HUES64 (cell line): ENCODE data around the gene SLC26A2.

Experiments
- H3K27ac ChIP-seq: 2 replicates; pipeline ENCODE4 v1.7.0; 2013; ENCODE audit warnings: low read depth, low read length, inconsistent platforms
- H3K27me3 ChIP-seq: 2 replicates; pipeline ENCODE4 v1.6.1; 2013; ENCODE audit warnings: mild to moderate bottlenecking, low read length; ENCODE audit not compliant: insufficient read depth
- H3K36me3 ChIP-seq: 2 replicates; pipeline ENCODE4 v1.6.1; 2013; ENCODE audit warnings: mild to moderate bottlenecking, low read length; ENCODE audit not compliant: insufficient read depth
- H3K4me1 ChIP-seq: 2 replicates; pipeline ENCODE4 v1.6.1; 2013; ENCODE audit warnings: mild to moderate bottlenecking, low read length, moderate library complexity; ENCODE audit not compliant: insufficient read depth
- H3K4me3 ChIP-seq: 2 replicates; pipeline ENCODE4 v1.5.1; 2013; ENCODE audit warnings: mild to moderate bottlenecking, low read length, moderate library complexity
- H3K9ac ChIP-seq: 2 replicates; pipeline ENCODE4 v1.6.1; 2013; ENCODE audit warnings: mild to moderate bottlenecking, low read depth, low read length
- H3K9me3 ChIP-seq: 2 replicates; pipeline ENCODE4 v1.6.1; 2013; ENCODE audit warnings: low read depth, low read length; ENCODE audit not compliant: insufficient read depth
- WGBS: fragments of 150-250, 120-280 bp; methylation state at CpG from one replicate; pipeline ENCODE4 v1.1.7; 2013; ENCODE audit warnings: missing lambda C conversion rate; 5-methylcytosine and 5-hydroxymethylcytosine counted together

The SLC26A2 gene

GRCh38 chr5:150013931-150014330 is 53.4 kb downstream of the SLC26A2 start:
- no peak overlapping the region for H3K27ac ChIP-seq
- H3K36me3 ChIP-seq, result peaks cover 98% of the 10 kb centered on the region
- H3K9ac ChIP-seq, result no peak overlapping the region
- H3K9me3 ChIP-seq, result peaks cover 14% of the 10 kb centered on the region; the same call in 1 of the 2 replicates
- H3K4me1 ChIP-seq, result no peaks in the 10 kb centered on the region
- 95% methylated on average over 4 of the region's 4 CpGs for WGBS
- H3K27me3 ChIP-seq, result no peaks in the 10 kb centered on the region
- H3K4me3 ChIP-seq, result no peak overlapping the region

- H3K4me1 ChIP-seq, result no peaks in the 10 kb centered on the region
- H3K9ac ChIP-seq, result no peak overlapping the region
- H3K27ac ChIP-seq, result no peak overlapping the region
- no peaks in the 10 kb centered on the region for H3K27me3 ChIP-seq
- H3K9me3 ChIP-seq, result peaks cover 14% of the 10 kb centered on the region; the same call in 1 of the 2 replicates
- no peak overlapping the region for H3K4me3 ChIP-seq
- 94% methylated on average over 3 of the region's 3 CpGs for whole genome bisulfite sequencing
- peaks cover 98% of the 10 kb centered on the region for H3K36me3 ChIP-seq
These were observed 53.9 kb downstream of the SLC26A2 start for GRCh38 chr5:150014456-150014855.

- peaks cover 14% of the 10 kb centered on the region; the same call in 1 of the 2 replicates for H3K9me3 ChIP-seq
- peaks cover 98% of the 10 kb centered on the region for H3K36me3 ChIP-seq
- H3K27ac ChIP-seq, result no peak overlapping the region
- H3K4me1 ChIP-seq, result no peaks in the 10 kb centered on the region
- no peak overlapping the region for H3K4me3 ChIP-seq
- no peak overlapping the region for H3K9ac ChIP-seq
- 100% methylated on average over 2 of the region's 3 CpGs for WGBS
- H3K27me3 ChIP-seq, result no peaks in the 10 kb centered on the region
These were observed 54.9 kb downstream of the SLC26A2 start for GRCh38 chr5:150015415-150015814.

- Histone ChIP-seq H3K27me3 (no peaks in the 10 kb centered on the region), H3K9ac (no peak overlapping the region), H3K4me3 (no peak overlapping the region), H3K9me3 (peaks cover 14% of the 10 kb centered on the region; the same call in 1 of the 2 replicates), H3K36me3 (peaks cover 99% of the 10 kb centered on the region), H3K4me1 (peaks cover 7% of the 10 kb centered on the region; the same call in 1 of the 2 replicates), H3K27ac (no peak overlapping the region)
These were observed 56.0 kb downstream of the SLC26A2 start for GRCh38 chr5:150016537-150016936.

- H3K4me1 ChIP-seq, result peaks cover 16% of the 10 kb centered on the region
- peaks cover 14% of the 10 kb centered on the region; the same call in 1 of the 2 replicates for H3K9me3 ChIP-seq
- H3K27me3 ChIP-seq, result no peaks in the 10 kb centered on the region
- H3K9ac ChIP-seq, result no peak overlapping the region
- H3K27ac ChIP-seq, result no peak overlapping the region
- H3K36me3 ChIP-seq, result peaks cover 100% of the 10 kb centered on the region
- no peak overlapping the region for H3K4me3 ChIP-seq
- WGBS, result 87% methylated on average over 4 of the region's 6 CpGs
These were observed 56.9 kb downstream of the SLC26A2 start for GRCh38 chr5:150017226-150018005.

- H3K9me3 ChIP-seq, result peaks cover 9% of the 10 kb centered on the region; the same call in 1 of the 2 replicates
- H3K4me3 ChIP-seq, result no peak overlapping the region
- no peak overlapping the region for H3K9ac ChIP-seq
- no peak overlapping the region for H3K27ac ChIP-seq
- WGBS, result 92% methylated on average over 1 of the region's 1 CpG
- peaks cover 99% of the 10 kb centered on the region for H3K36me3 ChIP-seq
- peaks cover 23% of the 10 kb centered on the region for H3K4me1 ChIP-seq
- H3K27me3 ChIP-seq, result no peaks in the 10 kb centered on the region
These were observed 59.7 kb downstream of the SLC26A2 start for GRCh38 chr5:150020249-150020648.

- H3K27ac ChIP-seq, result peak overlapping the region; percentile 85
- H3K9ac ChIP-seq, result peak overlapping the region; percentile 39; the same call in 1 of the 2 replicates
- peaks cover 96% of the 10 kb centered on the region for H3K36me3 ChIP-seq
- WGBS, result 46% methylated on average over 13 of the region's 13 CpGs
- no peak overlapping the region for H3K4me3 ChIP-seq
- H3K4me1 ChIP-seq, result peaks cover 23% of the 10 kb centered on the region
- no peaks in the 10 kb centered on the region for H3K9me3 ChIP-seq
- H3K27me3 ChIP-seq, result no peaks in the 10 kb centered on the region
These were observed 61.1 kb downstream of the SLC26A2 start for GRCh38 chr5:150021491-150022157.

GRCh38 chr5:150022158-150022531 is 61.6 kb downstream of the SLC26A2 start:
- Histone ChIP-seq H3K36me3 (peaks cover 96% of the 10 kb centered on the region), H3K4me1 (peaks cover 23% of the 10 kb centered on the region), H3K4me3 (no peak overlapping the region), H3K9me3 (no peaks in the 10 kb centered on the region), H3K27me3 (no peaks in the 10 kb centered on the region), H3K27ac (peak overlapping the region; percentile 85), H3K9ac (peak overlapping the region; percentile 39; the same call in 1 of the 2 replicates)
- 98% methylated on average over 1 of the region's 1 CpG for WGBS

GRCh38 chr5:150022681-150023080 is 62.1 kb downstream of the SLC26A2 start:
- WGBS, result 73% methylated on average over 2 of the region's 2 CpGs
- Histone ChIP-seq H3K27ac (peak overlapping the region; percentile 85; the same call in 1 of the 2 replicates), H3K36me3 (peaks cover 96% of the 10 kb centered on the region), H3K27me3 (no peaks in the 10 kb centered on the region), H3K4me3 (no peak overlapping the region), H3K9ac (peak overlapping the region; percentile 38; the same call in 1 of the 2 replicates), H3K4me1 (peaks cover 23% of the 10 kb centered on the region), H3K9me3 (no peaks in the 10 kb centered on the region)

GRCh38 chr5:150023136-150023535 is 62.6 kb downstream of the SLC26A2 start:
- 95% methylated on average over 1 of the region's 1 CpG for WGBS
- H3K36me3 ChIP-seq, result peaks cover 96% of the 10 kb centered on the region

GRCh38 chr5:150024346-150024984 is 63.9 kb downstream of the SLC26A2 start:
- H3K27ac ChIP-seq, result no peak overlapping the region
- H3K4me3 ChIP-seq, result no peak overlapping the region
- H3K9ac ChIP-seq, result no peak overlapping the region
- H3K9me3 ChIP-seq, result no peaks in the 10 kb centered on the region
- H3K36me3 ChIP-seq, result peaks cover 92% of the 10 kb centered on the region
- 96% methylated on average over 9 of the region's 9 CpGs for WGBS
- peaks cover 23% of the 10 kb centered on the region for H3K4me1 ChIP-seq
- no peaks in the 10 kb centered on the region for H3K27me3 ChIP-seq

More at GRCh38 chr5:150023136-150023535, 62.6 kb downstream of the SLC26A2 start:
- Histone ChIP-seq H3K27me3 (no peaks in the 10 kb centered on the region), H3K4me1 (peaks cover 23% of the 10 kb centered on the region), H3K9me3 (no peaks in the 10 kb centered on the region), H3K27ac (no peak overlapping the region), H3K4me3 (no peak overlapping the region), H3K9ac (no peak overlapping the region)
